Heart right ventricle (tissue), 16 donors: Measurements from ENCODE around the gene LTBP2. TPM values are rescaled to one million over a fixed set of nuclear protein-coding genes. Genes with fewer than 3 reads are reported as not detected.

Experiments used
- ATAC-seq, 8 donors: fragments of 200-7000 bp; cut with Tn5 transposase; one replicate each; pipeline ENCODE4 v1.9.1; 2020; ENCODE audit warnings: mild to moderate bottlenecking in 8 of 8, moderate library complexity in 8 of 8, moderate number of reproducible peaks in 1 of 8
- DNase-seq, 2 donors: peaks; one replicate each; pipeline ENCODE4 v3.0.0-alpha.2; 2020
- H3K27ac ChIP-seq, 10 donors: fragments of 200-600 bp; sonication (generic) in 2 of 10; one replicate each; pipeline versions ENCODE4 v1.5.0 to v1.8.0; 2020 to 2022; ENCODE audit warnings: mild to moderate bottlenecking in 3 of 10
- H3K27me3 ChIP-seq, 7 donors: fragments of 200-600 bp; one replicate each; pipeline ENCODE4 v1.8.0; 2021 to 2022; ENCODE audit warnings: mild to moderate bottlenecking in 2 of 7
- H3K36me3 ChIP-seq, 9 donors: fragments of 200-600 bp; sonication (generic) in 1 of 9; one replicate each; pipeline versions ENCODE4 v1.5.0 to v1.8.0; 2020 to 2022; ENCODE audit warnings: mild to moderate bottlenecking in 2 of 9
- H3K4me1 ChIP-seq, 9 donors: fragments of 200-600 bp; sonication (generic) in 1 of 9; one replicate each; pipeline versions ENCODE4 v1.5.0 to v1.8.0; 2020 to 2022; ENCODE audit warnings: mild to moderate bottlenecking in 4 of 9
- H3K4me3 ChIP-seq, 10 donors: fragments of 200-600 bp; sonication (generic) in 2 of 10; one replicate each; pipeline versions ENCODE4 v1.5.0 to v1.8.0; 2020 to 2022; ENCODE audit warnings: mild to moderate bottlenecking in 7 of 10, moderate library complexity in 2 of 10
- H3K9me3 ChIP-seq, 11 donors: fragments of 200-600 bp in 10 of 11; sonication (generic) in 2 of 11; one replicate each; pipeline versions ENCODE4 v1.5.0 to v1.8.0; 2013 to 2022; ENCODE audit warnings: mild to moderate bottlenecking in 2 of 11, control low read depth in 1 of 11, moderate library complexity in 1 of 11
- CTCF ChIP-seq, 9 donors: fragments of 200-600 bp; sonication (generic) in 2 of 9; IDR thresholded peaks; one replicate each; pipeline versions ENCODE4 v1.5.0 to v1.8.0; 2021 to 2022; ENCODE audit warnings: antibody characterized with exemption in 9 of 9, mild to moderate bottlenecking in 5 of 9, moderate library complexity in 1 of 9
- WGBS, 2 donors: extraction: QIAGEN DNeasy Blood & Tissue Kit; methylation state at CpG; one replicate each; pipeline ENCODE4 v1.1.7; 2013; ENCODE audit warnings: inconsistent platforms in 1 of 2; 5-methylcytosine and 5-hydroxymethylcytosine counted together
- intact Hi-C, 10 donors: fragments of 100-400 bp; cut with DNase I; formaldehyde crosslinking; loops; one replicate each; pipeline versions ENCODE4 v1.11.1 to v1.14.2; 2022
- polyA plus RNA-seq, 2 donors: library from polyadenylated mRNA; stranded (reverse); fragments of 200-250 nt; gene quantifications; one replicate each; pipeline ENCODE4 v1.2.3, GENCODE V29; 2013
- total RNA-seq, 10 donors: library from RNA; stranded (reverse); fragmentation: NEBNext Ultra II Directional in 3 of 10; extraction: Animal tissue kit (Norgen Biotek cat#: 25700) in 3 of 10; gene quantifications; one replicate each; pipeline versions ENCODE4 v1.2.1 to v1.2.4, GENCODE V29; 2021 to 2023
- donor health status: Arrhythmogenic right ventricular cardiomyopathy.
- donor health status: ischemic (EF 13 %, LVEDD 7.1; RV severe dilation, severe dysfunction).
- donor health status: healthy with polysubstance abuse.
- donor health status: DM: no; HTN: yes; CAD: no.
- donor health status: DM: no; HTN: no; CAD: no.
- donor health status: ischemic (EF 25% LVEDD 6.9; RV normal size, moderate dysfunction).
- donor health status: ischemic (EF 25% LVEDD 5.7; RV mildly dilated, moderate dysfunction).
- donor health status: healthy.
- donor health status: DM: yes; HTN: yes; CAD: no.
- donor health status: Ischemic cardiomyopathy.
- donor health status: ischemic (EF 35%, LVEDD 5.7; RV mildly dilated, moderate dysfunction).
- donor health status: nonischemic (EF 11% LVEDD 7.7; RV severe dilation, severe dysfunction).
- donor health status: DM: yes; HTN: yes; CAD: no.
- donor health status: PGD.
- donor health status: ischemic (EF 29% LVEDD 5.4; RV normal size, mild dysfunction).
- donor health status: nonischemic (EF 23%, LVEDD 6.1; RV moderate dilation, normal function).

LTBP2 gene
- total and polyA plus RNA-seq, 12 donors: 3.5 to 50.3 (median 17.3) TPM

GRCh38 chr14:74519316-74520074 is 92.5 kb downstream of the LTBP2 start:
- H3K4me1 ChIP-seq: peaks cover 0 to 9% (median 0%) of the 10 kb centered on the region in 9 donors

DNA sequence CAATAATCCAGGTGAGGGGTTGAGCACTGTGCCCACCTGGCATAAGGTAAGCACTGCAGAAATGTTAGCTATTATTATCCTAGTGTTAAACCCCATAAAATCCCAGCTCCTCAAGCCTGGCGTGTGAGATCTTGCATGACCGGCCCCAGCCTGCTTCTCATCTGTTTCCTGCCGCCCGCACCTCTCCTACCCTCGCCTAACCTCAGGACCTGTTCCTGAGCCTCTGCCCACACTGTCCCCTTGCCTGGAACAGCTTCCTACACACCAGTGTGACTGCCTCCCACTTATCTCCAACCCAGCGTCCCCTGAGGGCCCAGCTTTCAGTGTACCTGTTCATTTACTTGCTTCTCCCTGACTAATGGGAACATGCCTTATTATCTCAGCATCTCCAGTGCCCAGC is 93.8 kb downstream of the LTBP2 start:
- Histone ChIP-seq H3K27me3 (no peaks in the 10 kb centered on the region), H3K4me1 (peaks cover 0 to 15% (median 0%) of the 10 kb centered on the region in 9 donors), H3K36me3 (peaks cover 0 to 33% (median 0%) of the 10 kb centered on the region in 9 donors), H3K4me3 (no peak overlapping the region), H3K9me3 (no peaks in the 10 kb centered on the region), H3K27ac (no peak overlapping the region)
- TF ChIP-seq CTCF (IDR thresholded peaks at IDR 0.05): no peak
- intact Hi-C loops: no loop called here
- DNase-seq (no peak), ATAC-seq (no peak)
- WGBS, 2 donors: 85 to 86% methylated on average over 6 of the region's 6 CpGs

More at GRCh38 chr14:74519316-74520074, 92.5 kb downstream of the LTBP2 start:
- Histone ChIP-seq H3K4me3 (no peak overlapping the region), H3K36me3 (peaks cover 0 to 33% (median 0%) of the 10 kb centered on the region in 9 donors), H3K27ac (no peak overlapping the region), H3K9me3 (no peaks in the 10 kb centered on the region), H3K27me3 (no peaks in the 10 kb centered on the region)
- ATAC-seq (no peak), DNase-seq (no peak)
- no peak for TF ChIP-seq CTCF (IDR thresholded peaks at IDR 0.05)
- intact Hi-C loops: no loop called here
- 81 to 87% methylated on average over 6 of the region's 6 CpGs for WGBS, 2 donors

GRCh38 chr14:74517731-74518130 is 94.3 kb downstream of the LTBP2 start:
- ATAC-seq (no peak), DNase-seq (no peak)
- no peak overlapping the region for H3K27ac ChIP-seq

More at GRCh38 chr14:74517731-74518130, 94.3 kb downstream of the LTBP2 start:
- H3K4me3 ChIP-seq: no peak overlapping the region
- no peaks in the 10 kb centered on the region for H3K27me3 ChIP-seq
- H3K36me3 ChIP-seq: peaks cover 0 to 33% (median 0%) of the 10 kb centered on the region in 9 donors
- H3K4me1 ChIP-seq: peaks cover 0 to 15% (median 0%) of the 10 kb centered on the region in 9 donors
- WGBS, 2 donors: 82 to 85% methylated on average over 4 of the region's 4 CpGs
- no peak for TF ChIP-seq CTCF (IDR thresholded peaks at IDR 0.05)
- intact Hi-C loops: no loop called here
- no peaks in the 10 kb centered on the region for H3K9me3 ChIP-seq
